Nucleus accumbens (tissue), 56 donors: ENCODE results near the gene KRTAP10-4.
A peak's percentile ranks its signal among the peaks of the same experiment; 100 is the strongest.

Experiments used
- DNase-seq, 56 donors: peaks; one replicate each; lab custom pipeline; 2025; lab: John Stamatoyannopoulos, UW

Gene KRTAP10-4

GRCh38 chr21:44612669-44613229 lies 39.2 kb downstream of the KRTAP10-4 start:
- no peak for DNase-seq

GRCh38 chr21:44613386-44614155 lies 40.0 kb downstream of the KRTAP10-4 start:
- DNase-seq: no peak

- DNase-seq: no peak
Measured at GRCh38 chr21:44614161-44614631, 40.7 kb downstream of the KRTAP10-4 start.

- no peak for DNase-seq
Measured at GRCh38 chr21:44614961-44615391, 41.4 kb downstream of the KRTAP10-4 start.

GRCh38 chr21:44615466-44615865 lies 41.9 kb downstream of the KRTAP10-4 start:
- no peak for DNase-seq

- no peak for DNase-seq
Measured at GRCh38 chr21:44615911-44616590, 42.5 kb downstream of the KRTAP10-4 start.

- no peak for DNase-seq
Measured at GRCh38 chr21:44616591-44616926, 43.0 kb downstream of the KRTAP10-4 start.

- DNase-seq: no peak
Measured at GRCh38 chr21:44617071-44617501, 43.6 kb downstream of the KRTAP10-4 start.

GRCh38 chr21:44618504-44618903 lies 45.0 kb downstream of the KRTAP10-4 start:
- DNase-seq: peak in 1 of 56 donors; percentile 4

GRCh38 chr21:44618909-44619308 lies 45.4 kb downstream of the KRTAP10-4 start:
- DNase-seq: no peak

GRCh38 chr21:44619886-44620285 lies 46.4 kb downstream of the KRTAP10-4 start:
- DNase-seq: no peak

- no peak for DNase-seq
Measured at GRCh38 chr21:44623575-44623974, 50.0 kb downstream of the KRTAP10-4 start.
